K562 (cell line): ENCODE results near the gene KAZN. TPM values are rescaled to one million over a fixed set of nuclear protein-coding genes. Genes with fewer than 3 reads are reported as not detected.
A peak's percentile ranks its signal among the peaks of the same experiment; 100 is the strongest.

ENCODE experiments used
- ASH1L ChIP-seq: fragments of 450-650 bp; IDR thresholded peaks from 2 replicates; pipeline ENCODE4 v1.6.1; 2018; ENCODE audit warnings: borderline replicate concordance, mild to moderate bottlenecking, low read depth; ENCODE audit not compliant: partially characterized antibody
- CREM ChIP-seq: IDR thresholded peaks from 2 replicates; pipeline ENCODE4 v1.6.1; 2014; ENCODE audit warnings: antibody characterized with exemption, low read depth
- E2F1 ChIP-seq: sonication (generic); formaldehyde crosslinking; IDR thresholded peaks from 2 replicates; pipeline ENCODE4 v1.8.1; 2023; ENCODE audit warnings: mild to moderate bottlenecking, missing genetic modification reagents, moderate library complexity
- ERF ChIP-seq: fragments of 450-650 bp; formaldehyde crosslinking; IDR thresholded peaks from 2 replicates; pipeline ENCODE4 v1.4.0; 2020; ENCODE audit warnings: mild to moderate bottlenecking, mixed read lengths
- ESRRA ChIP-seq: fragments of 450-650 bp; IDR thresholded peaks from 2 replicates; pipeline ENCODE4 v1.6.1; 2014; ENCODE audit warnings: low read depth, mild to moderate bottlenecking, moderate library complexity, borderline replicate concordance
- FOXO4 ChIP-seq: fragments of 450-650 bp; formaldehyde crosslinking; IDR thresholded peaks from 2 replicates; pipeline ENCODE4 v1.4.0; 2020; ENCODE audit warnings: mild to moderate bottlenecking, moderate library complexity
- FOXP4 ChIP-seq: sonication (generic); formaldehyde crosslinking; IDR thresholded peaks from 2 replicates; pipeline ENCODE4 v1.8.0; 2022; ENCODE audit warnings: mild to moderate bottlenecking, missing genetic modification reagents, borderline replicate concordance
- MLX ChIP-seq, 2 experiments: fragments of 450-650 bp in 1 of 2; sonication (generic) in 1 of 2; formaldehyde crosslinking; conservative IDR thresholded peaks; 2 replicates each; pipeline versions ENCODE4 v1.4.0 to v1.8.1; 2020 to 2022; ENCODE audit warnings: mild to moderate bottlenecking in 1 of 2, missing genetic modification reagents in 1 of 2
- NR2C1 ChIP-seq, 2 experiments: fragments of 450-650 bp; IDR thresholded peaks; 2 replicates each; pipeline ENCODE4 v1.6.1; 2017; ENCODE audit warnings: mild to moderate bottlenecking in 2 of 2, antibody characterized with exemption in 1 of 2, inconsistent platforms in 1 of 2, missing compliant biosample characterization in 1 of 2, missing genetic modification characterization in 1 of 2
- NR2F6 ChIP-seq: fragments of 450-650 bp; formaldehyde crosslinking; IDR thresholded peaks from 2 replicates; pipeline ENCODE4 v1.4.0; 2020; ENCODE audit warnings: mild to moderate bottlenecking
- RBM25 ChIP-seq: fragments of 200-400 bp; formaldehyde crosslinking; IDR thresholded peaks from 2 replicates; pipeline ENCODE4 v1.6.1; 2018; ENCODE audit warnings: low read length, low read depth, moderate library complexity; ENCODE audit not compliant: severe bottlenecking
- TEAD4 ChIP-seq, 2 experiments: sonication (generic) in 1 of 2; formaldehyde crosslinking in 1 of 2; IDR thresholded peaks; 2 replicates each; pipeline versions ENCODE4 v1.6.1 to v1.8.0; 2012 to 2022; ENCODE audit warnings: borderline replicate concordance in 1 of 2, inconsistent platforms in 1 of 2, low read length in 1 of 2, mild to moderate bottlenecking in 1 of 2, missing genetic modification reagents in 1 of 2
- THAP7 ChIP-seq: fragments of 250-450 bp; sonication (Bioruptor Pico); IDR thresholded peaks from 2 replicates; pipeline ENCODE4 v1.5.0; 2021
- VEZF1 ChIP-seq: fragments of 200-800 bp; sonication (Bioruptor generic); IDR thresholded peaks from 2 replicates; pipeline ENCODE4 v1.6.1; 2017; ENCODE audit warnings: missing genetic modification characterization, missing compliant biosample characterization
- ZFP30 ChIP-seq: fragments of 250-450 bp; sonication (Bioruptor Pico); IDR thresholded peaks from 2 replicates; pipeline ENCODE4 v1.8.0; 2022; ENCODE audit warnings: moderate library complexity, mild to moderate bottlenecking, inconsistent platforms, borderline replicate concordance
- ZNF586 ChIP-seq: fragments of 450-650 bp; formaldehyde crosslinking; conservative IDR thresholded peaks from 2 replicates; pipeline ENCODE4 v1.4.0; 2020; ENCODE audit warnings: mild to moderate bottlenecking, moderate library complexity
- ZNF655 ChIP-seq: fragments of 250-450 bp; sonication (Bioruptor Pico); IDR thresholded peaks from 2 replicates; pipeline ENCODE4 v1.5.0; 2021
- ZNF695 ChIP-seq: fragments of 450-650 bp; formaldehyde crosslinking; IDR thresholded peaks from 2 replicates; pipeline ENCODE4 v1.4.0; 2020; ENCODE audit warnings: mild to moderate bottlenecking, moderate library complexity
- polyA plus RNA-seq, 8 experiments: library from polyadenylated mRNA; depleted of rRNA in 4 of 8; stranded (reverse) in 5 of 8; unstranded in 3 of 8; fragments of >200 nt; fragmentation: Nextera tagmentation in 2 of 8; fragmentation: Illumina TruSeq in 1 of 8; extraction: Ambion mirVana in 2 of 8; extraction: Trizol in 1 of 8; gene quantifications; 2 replicates each; pipeline versions ENCODE4 v1.2.1 to v1.2.3, GENCODE V29; 2011 to 2014; ENCODE audit warnings: inconsistent platforms in 1 of 8, missing spikeins in 1 of 8
- total RNA-seq, 7 experiments: library from RNA; depleted of rRNA in 6 of 7; stranded (reverse); fragments of >200 nt in 6 of 7; fragmentation: Illumina TruSeq in 2 of 7; extraction: Trizol in 2 of 7; gene quantifications; 2 replicates each; pipeline versions ENCODE4 v1.2.1 to v1.2.3, GENCODE V29; 2011 to 2021; ENCODE audit warnings: low replicate concordance in 1 of 7

Gene KAZN
- total and polyA plus RNA-seq, 9 of the 15 experiments (the other 6 are each of a cell fraction or from before 2014, with no cell fraction given) = 2.1 to 21.6 (median 5.4) TPM

- TF ChIP-seq E2F1 (CRISPR knock-in tag) (no peak), FOXP4 (no peak), NR2C1 (IDR thresholded peaks at IDR 0.05) (no peak), NR2C1 (tag; IDR thresholded peaks at IDR 0.05) (no peak), ASH1L (no peak), CREM (0 out of 2 replicates have a peak, but pooled peaks have one; percentile 39), NR2F6 (CRISPR knock-in tag) (no peak), RBM25 (no peak), ERF (CRISPR knock-in tag) (no peak), MLX (CRISPR knock-in tag; conservative IDR thresholded peaks at IDR 0.05) (no peak), ZNF695 (no peak), TEAD4 (IDR thresholded peaks at IDR 0.05; ENCODE audit: low read length) (peak; percentile 82), TEAD4 (CRISPR knock-in tag; IDR thresholded peaks at IDR 0.05; ENCODE audit: borderline replicate concordance) (no peak), VEZF1 (CRISPR knock-in tag) (peak; percentile 31), ZFP30 (CRISPR knock-in tag) (no peak), ZNF586 (CRISPR knock-in tag) (no peak), ZNF655 (no peak), THAP7 (CRISPR knock-in tag) (no peak), FOXO4 (CRISPR knock-in tag) (no peak), ESRRA (no peak)
These were observed 181.8 kb downstream of the KAZN start (continued) for GRCh38 chr1:14780271-14780670.
